Endothelial cell of umbilical vein (primary cell): ENCODE results near the gene HCFC1. TPM values are rescaled to one million over a fixed set of nuclear protein-coding genes. Genes with fewer than 3 reads are reported as not detected.

ENCODE experiments used
- BruUV-seq: library from RNA; stranded (reverse); fragments of 400-500 nt; replicated peaks from 2 replicates; lab custom pipeline; 2021; lab: Mats Ljungman, UMichigan
- CTCF ChIA-PET: fragments of 300-600, 350-600 bp; sonication (Branson Sonifier 250); formaldehyde crosslinking; loops from one replicate; lab custom pipeline; 2021; ENCODE audit warnings: antibody characterized with exemption, inconsistent platforms; lab: Charles Lee
- POLR2A ChIA-PET: fragments of 300-600, 350-600 bp; sonication (Branson Sonifier 250); formaldehyde crosslinking; loops from one replicate; lab custom pipeline; 2021; ENCODE audit warnings: antibody characterized with exemption, inconsistent platforms; lab: Charles Lee
- DNase-seq: peaks from one replicate; pipeline ENCODE4 v3.0.0-alpha.2; 2011; ENCODE audit warnings: low read depth, low spot score
- FAIRE-seq: peaks from 2 replicates; lab custom pipeline; 2011; peaks lifted over from hg19 to GRCh38; lab: Jason Lieb, UNC
- H2AFZ ChIP-seq: 2 replicates; pipeline ENCODE4 v1.6.0; 2012; ENCODE audit warnings: low read depth, low read length, control low read depth, inconsistent platforms
- H3K27ac ChIP-seq: 2 replicates; pipeline ENCODE4 v1.5.1; 2011; ENCODE audit warnings: low read depth, mild to moderate bottlenecking, control low read depth, low read length, moderate library complexity; ENCODE audit not compliant: insufficient read depth
- H3K27me3 ChIP-seq, 2 experiments: 2 replicates each; pipeline versions ENCODE4 v1.6.0 to v1.6.1; 2011; ENCODE audit warnings: low read length in 2 of 2, mixed read lengths in 1 of 2; ENCODE audit not compliant: control insufficient read depth in 2 of 2, insufficient read depth in 2 of 2
- H3K36me3 ChIP-seq, 2 experiments: 2 replicates in 1 of 2; 3 replicates in 1 of 2; pipeline ENCODE4 v1.5.1; 2011; ENCODE audit warnings: low read length in 2 of 2, mild to moderate bottlenecking in 1 of 2, moderate library complexity in 1 of 2; ENCODE audit not compliant: control insufficient read depth in 2 of 2, insufficient read depth in 2 of 2; ENCODE audit errors: extremely low read depth in 1 of 2
- H3K4me1 ChIP-seq: 3 replicates; pipeline ENCODE4 v1.5.1; 2011; ENCODE audit warnings: mild to moderate bottlenecking, low read length; ENCODE audit not compliant: control insufficient read depth, insufficient read depth; ENCODE audit errors: extremely low read depth
- H3K4me2 ChIP-seq: 2 replicates; pipeline ENCODE4 v1.6.1; 2011; ENCODE audit warnings: low read length, control low read depth, mixed read lengths; ENCODE audit not compliant: insufficient read depth
- H3K4me3 ChIP-seq, 3 experiments: fragments of 200-600 bp in 1 of 3; sonication (generic), shearing (Covaris generic) in 1 of 3; replicated peaks in 1 of 3; 2 replicates each; pipeline ENCODE4 v1.5.1; 2011 to 2016; ENCODE audit warnings: control low read depth in 3 of 3, low read length in 3 of 3, mild to moderate bottlenecking in 2 of 3, inconsistent platforms in 1 of 3, low read depth in 1 of 3, moderate library complexity in 1 of 3; ENCODE audit not compliant: insufficient read depth in 1 of 3
- H3K79me2 ChIP-seq: 2 replicates; pipeline ENCODE4 v1.6.0; 2012; ENCODE audit warnings: low read length, inconsistent platforms; ENCODE audit not compliant: control insufficient read depth, insufficient read depth
- H3K9ac ChIP-seq: replicated peaks from 2 replicates; pipeline ENCODE3; 2011; ENCODE audit warnings: low read length, control low read depth; ENCODE audit not compliant: insufficient read depth; ENCODE audit errors: extremely low read depth
- H3K9me1 ChIP-seq: replicated peaks from 3 replicates; pipeline ENCODE4 v1.6.0; 2011; ENCODE audit warnings: mild to moderate bottlenecking, low read length; ENCODE audit not compliant: control insufficient read depth, insufficient read depth; ENCODE audit errors: extremely low read depth
- H3K9me3 ChIP-seq: replicated peaks from 2 replicates; pipeline ENCODE4 v1.5.1; 2012; ENCODE audit warnings: low read length, inconsistent platforms; ENCODE audit not compliant: control insufficient read depth, insufficient read depth
- H4K20me1 ChIP-seq: replicated peaks from 2 replicates; pipeline ENCODE3; 2011; ENCODE audit warnings: mild to moderate bottlenecking, low read length; ENCODE audit not compliant: control insufficient read depth, insufficient read depth; ENCODE audit errors: extremely low read depth
- EZH2 ChIP-seq: IDR thresholded peaks from 2 replicates; pipeline ENCODE4 v1.6.1; 2012; ENCODE audit warnings: borderline replicate concordance, low read depth, mild to moderate bottlenecking, moderate library complexity, low read length, inconsistent platforms; ENCODE audit not compliant: severe bottlenecking
- FOS ChIP-seq: IDR thresholded peaks from 2 replicates; pipeline ENCODE4 v1.6.1; 2011; ENCODE audit warnings: mild to moderate bottlenecking, low read length, moderate library complexity, borderline replicate concordance; ENCODE audit not compliant: insufficient read depth
- GATA2 ChIP-seq: IDR thresholded peaks from 2 replicates; pipeline ENCODE4 v1.7.0; 2011; ENCODE audit warnings: low read depth, mild to moderate bottlenecking, moderate library complexity, mixed read lengths, low read length; ENCODE audit not compliant: insufficient read length, insufficient read depth
- JUN ChIP-seq: IDR thresholded peaks from 2 replicates; pipeline ENCODE4 v1.6.1; 2011; ENCODE audit warnings: borderline replicate concordance, low read depth; ENCODE audit not compliant: insufficient read length, insufficient read depth
- MAX ChIP-seq: IDR thresholded peaks from 2 replicates; pipeline ENCODE4 v1.6.1; 2011; ENCODE audit not compliant: insufficient read depth, insufficient read length
- MYC ChIP-seq: IDR thresholded peaks from one replicate; pipeline ENCODE4 v1.6.1; 2011; ENCODE audit warnings: mild to moderate bottlenecking, low read depth, low read length
- POLR2A ChIP-seq: IDR thresholded peaks from 2 replicates; pipeline ENCODE4 v1.6.1; 2012; ENCODE audit warnings: low read depth, mild to moderate bottlenecking, control low read depth, low read length
- POLR2AphosphoS5 ChIP-seq: IDR thresholded peaks from 2 replicates; pipeline ENCODE4 v1.6.1; 2012; ENCODE audit warnings: low read depth, mild to moderate bottlenecking, control low read depth, low read length, moderate library complexity; ENCODE audit not compliant: insufficient read depth
- dilution Hi-C: fragments of 300-500 bp; cut with MboI; formaldehyde crosslinking; loops from one replicate; pipeline ENCODE4 v1.15.0; 2019; ENCODE audit warnings: low sequenced_read_pairs; ENCODE audit not compliant: extremely low pct_ligation_motif_present
- intact Hi-C: fragments of 100-400 bp; cut with micrococcal nuclease; formaldehyde crosslinking; loops from one replicate; pipeline ENCODE4 v1.10.0; 2022
- polyA plus RNA-seq, 4 experiments: library from polyadenylated mRNA; depleted of rRNA in 3 of 4; stranded (reverse) in 3 of 4; unstranded in 1 of 4; fragments of >200 nt; gene quantifications; 2 replicates each; pipeline versions ENCODE4 v1.2.1 to v1.2.3, GENCODE V29; 2011 to 2012; ENCODE audit warnings: missing spikeins in 1 of 4
- total RNA-seq: library from RNA; stranded (reverse); gene quantifications from 2 replicates; pipeline ENCODE4 v1.2.3, GENCODE V29; 2021
- TF ChIP-seq, protein P1 (sequence below), 2 donors: IDR thresholded peaks; 1 replicate in 1 of 2; 2 replicates in 1 of 2; pipeline ENCODE4 v1.5.1; 2011; ENCODE audit warnings: low read length in 2 of 2, mild to moderate bottlenecking in 2 of 2, moderate library complexity in 2 of 2, control low read depth in 1 of 2, inconsistent platforms in 1 of 2, low read depth in 1 of 2; ENCODE audit not compliant: insufficient read depth in 1 of 2; ENCODE audit errors: extremely low read depth in 1 of 2

Gene HCFC1
- total and polyA plus RNA-seq, 2 donors (not counting 3 experiments of a cell fraction or from before 2014, with no cell fraction given), result 15.9 to 85.9 TPM

DNA sequence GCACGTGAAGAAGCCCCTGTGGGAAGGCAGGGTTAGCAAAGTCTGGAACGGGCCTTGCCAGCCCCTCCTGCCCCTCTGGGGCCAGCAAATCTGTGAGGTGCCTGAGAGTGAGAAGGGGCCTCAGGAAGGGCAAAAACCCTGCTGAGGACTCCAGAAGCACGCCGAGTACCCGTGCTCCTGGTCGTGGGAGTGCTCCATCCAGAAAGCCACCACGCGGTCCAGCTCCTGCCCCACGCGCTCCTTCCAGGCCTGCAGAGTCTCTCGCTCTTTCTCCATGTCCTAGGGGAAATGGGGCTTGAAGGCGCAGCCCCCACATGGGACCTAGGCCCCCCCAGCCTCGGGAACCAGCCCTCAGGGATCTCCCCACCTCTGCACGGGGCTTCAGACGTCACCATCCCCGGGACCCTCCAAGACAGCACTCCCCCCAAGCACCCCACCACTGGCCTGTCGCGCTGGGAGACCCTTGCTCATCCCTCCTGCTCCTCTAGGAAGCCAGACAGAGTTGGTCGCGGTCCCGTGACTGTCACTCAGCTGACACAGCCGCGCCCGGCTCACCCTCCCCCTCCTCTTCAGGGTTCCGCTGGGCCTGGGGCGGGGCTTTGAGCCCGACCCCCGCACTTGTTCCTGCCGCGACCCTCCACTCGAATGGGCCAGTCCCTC lies 27.3 kb downstream of the HCFC1 start, which contains the start of gene RENBP:
Gene RENBP, minus strand, starts transcription at position 504 of the 660 bp plus-strand sequence. Its CDS starts 33 bp downstream, at position 471.
- no peak for FAIRE-seq
- CTCF ChIA-PET, result interaction anchor here (1.1 to 9.4 kb wide), 3 partner anchors 8 to 69 kb away, joined by 3 to 253 read pairs (median 4); partner anchors contain the start of gene ARHGAP4
- H2AFZ ChIP-seq, result peak within 1 kb of the TSS; percentile 23

More for the DNA sequence above, 27.3 kb downstream of the HCFC1 start, which contains the start of gene RENBP:
- DNase-seq, result no peak
- dilution Hi-C loops, result no loop called here
- Histone ChIP-seq H3K27ac (no peak within 1 kb of the TSS), H3K9me1 (no peaks in the 10 kb centered on the region), H4K20me1 (no peaks in the 10 kb centered on the region), H3K36me3 (no peaks in the 10 kb centered on the region), H3K4me2 (no peak within 1 kb of the TSS), H3K79me2 (no peaks in the 10 kb centered on the region), H3K9ac (no peak within 1 kb of the TSS), H3K4me1 (peaks cover 19% of the 10 kb centered on the region), H3K27me3 (no peaks in the 10 kb centered on the region), H3K9me3 (no peaks in the 10 kb centered on the region), H3K4me3 (peak within 1 kb of the TSS in 1 of 3 experiments; percentile 28)
- TF ChIP-seq MYC (no peak), JUN (no peak), POLR2A (no peak), MAX (no peak), GATA2 (no peak), FOS (no peak), EZH2 (no peak), POLR2AphosphoS5 (no peak)
- TF ChIP-seq, protein P1, sequence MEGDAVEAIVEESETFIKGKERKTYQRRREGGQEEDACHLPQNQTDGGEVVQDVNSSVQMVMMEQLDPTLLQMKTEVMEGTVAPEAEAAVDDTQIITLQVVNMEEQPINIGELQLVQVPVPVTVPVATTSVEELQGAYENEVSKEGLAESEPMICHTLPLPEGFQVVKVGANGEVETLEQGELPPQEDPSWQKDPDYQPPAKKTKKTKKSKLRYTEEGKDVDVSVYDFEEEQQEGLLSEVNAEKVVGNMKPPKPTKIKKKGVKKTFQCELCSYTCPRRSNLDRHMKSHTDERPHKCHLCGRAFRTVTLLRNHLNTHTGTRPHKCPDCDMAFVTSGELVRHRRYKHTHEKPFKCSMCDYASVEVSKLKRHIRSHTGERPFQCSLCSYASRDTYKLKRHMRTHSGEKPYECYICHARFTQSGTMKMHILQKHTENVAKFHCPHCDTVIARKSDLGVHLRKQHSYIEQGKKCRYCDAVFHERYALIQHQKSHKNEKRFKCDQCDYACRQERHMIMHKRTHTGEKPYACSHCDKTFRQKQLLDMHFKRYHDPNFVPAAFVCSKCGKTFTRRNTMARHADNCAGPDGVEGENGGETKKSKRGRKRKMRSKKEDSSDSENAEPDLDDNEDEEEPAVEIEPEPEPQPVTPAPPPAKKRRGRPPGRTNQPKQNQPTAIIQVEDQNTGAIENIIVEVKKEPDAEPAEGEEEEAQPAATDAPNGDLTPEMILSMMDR (IDR thresholded peaks at IDR 0.05; ENCODE audit: extremely low read depth in 1 of 2, insufficient read depth in 1 of 2, low read depth in 1 of 2, low read length in 2 of 2), result no peak
- intact Hi-C loops, result no loop called here
- BruUV-seq, result no TSS peak
- POLR2A ChIA-PET, result interaction anchor here (1.1 kb wide), 1 partner anchor 9 kb away, joined by 6 read pairs; no protein-coding TSS in a partner anchor
